NCI-H460 (cell line): ENCODE data around the gene MUC5AC. TPM values are rescaled to one million over a fixed set of nuclear protein-coding genes. Genes with fewer than 3 reads are reported as not detected.

Experiments used
- DNase-seq: peaks from one replicate; pipeline ENCODE4 v3.0.0-alpha.2; 2016; ENCODE audit warnings: low read depth; ENCODE audit errors: extremely low read depth
- total RNA-seq: library from RNA; depleted of rRNA; stranded (reverse); fragments of >200 nt; shearing (Covaris generic); gene quantifications from 2 replicates; pipeline ENCODE4 v1.2.3, GENCODE V29; 2014

The MUC5AC gene
- total RNA-seq, 1 experiment from 2014 or later: not detected

DNA sequence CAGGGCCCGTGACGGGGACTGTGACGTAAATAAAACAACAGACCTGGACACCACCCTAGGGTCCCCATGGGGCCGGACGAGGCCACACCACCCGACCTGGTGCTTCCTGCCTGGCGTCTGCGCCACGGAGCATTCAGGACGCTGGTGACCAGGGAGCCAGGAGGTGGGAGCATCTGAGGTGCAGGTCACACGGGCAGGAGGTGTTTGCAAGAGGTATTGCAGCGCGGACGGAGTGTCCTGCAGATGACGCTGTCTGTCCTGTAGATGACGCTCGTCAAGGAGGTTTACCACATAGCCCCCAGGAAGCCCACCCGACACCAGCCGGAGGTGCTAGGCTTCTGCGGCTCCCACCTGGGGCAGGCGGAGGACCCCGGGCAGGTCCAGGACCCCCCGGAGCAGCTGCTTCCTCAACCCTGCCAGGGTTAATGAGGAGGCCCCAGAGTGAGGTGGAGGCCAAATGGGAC is 64.1 kb downstream of the MUC5AC start:
- DNase-seq: no peak

DNA sequence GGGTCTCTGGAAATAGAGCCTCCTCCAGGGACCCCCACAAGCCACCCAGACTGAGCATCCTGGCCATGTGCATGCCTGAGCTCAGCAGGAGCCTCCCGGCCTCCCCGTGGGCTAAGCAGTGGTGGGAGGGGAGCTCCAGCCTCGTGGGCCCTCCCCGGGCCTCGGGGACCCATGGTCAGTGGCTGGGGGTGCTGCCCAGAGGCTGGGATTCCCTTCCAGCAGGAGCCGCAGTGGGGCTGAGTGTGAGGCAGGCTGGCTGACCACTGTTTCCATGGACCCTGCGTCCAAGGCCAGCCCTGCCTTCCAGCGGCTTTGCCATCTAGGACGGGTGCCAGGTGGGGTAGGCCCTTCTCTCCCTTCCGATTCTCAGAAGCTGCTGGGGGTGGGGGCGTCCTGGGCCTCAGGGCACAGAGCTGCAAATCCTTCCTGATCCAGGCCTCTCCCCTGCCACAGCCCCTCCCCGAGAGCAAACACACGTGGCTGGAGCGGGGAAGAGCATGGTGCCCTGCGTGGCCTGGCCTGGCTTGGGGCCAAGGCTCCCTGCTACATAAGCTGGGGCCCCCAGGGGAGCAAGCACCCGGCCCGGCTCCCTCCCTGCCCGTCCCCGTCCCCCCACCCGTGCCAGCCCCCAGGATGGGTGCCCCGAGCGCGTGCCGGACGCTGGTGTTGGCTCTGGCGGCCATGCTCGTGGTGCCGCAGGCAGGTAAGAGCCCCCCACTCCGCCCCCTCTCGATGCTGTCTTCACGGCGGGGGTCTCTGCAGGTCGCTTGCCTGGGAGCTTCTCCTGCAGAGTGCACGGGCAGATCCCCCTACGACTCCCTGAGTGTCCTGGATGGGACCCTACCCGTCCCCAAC is 65.0 kb downstream of the MUC5AC start, which contains the start of gene MUC5B:
Gene MUC5B, plus strand, starts transcription at position 576 of the 855 bp plus-strand sequence. Its CDS starts 58 bp downstream, at position 634.
- DNase-seq: no peak

GRCh38 chr11:1223346-1224110 is 65.8 kb downstream of the MUC5AC start:
- DNase-seq: no peak

- no peak for DNase-seq
Measured at GRCh38 chr11:1224111-1224490, 66.3 kb downstream of the MUC5AC start.

DNA sequence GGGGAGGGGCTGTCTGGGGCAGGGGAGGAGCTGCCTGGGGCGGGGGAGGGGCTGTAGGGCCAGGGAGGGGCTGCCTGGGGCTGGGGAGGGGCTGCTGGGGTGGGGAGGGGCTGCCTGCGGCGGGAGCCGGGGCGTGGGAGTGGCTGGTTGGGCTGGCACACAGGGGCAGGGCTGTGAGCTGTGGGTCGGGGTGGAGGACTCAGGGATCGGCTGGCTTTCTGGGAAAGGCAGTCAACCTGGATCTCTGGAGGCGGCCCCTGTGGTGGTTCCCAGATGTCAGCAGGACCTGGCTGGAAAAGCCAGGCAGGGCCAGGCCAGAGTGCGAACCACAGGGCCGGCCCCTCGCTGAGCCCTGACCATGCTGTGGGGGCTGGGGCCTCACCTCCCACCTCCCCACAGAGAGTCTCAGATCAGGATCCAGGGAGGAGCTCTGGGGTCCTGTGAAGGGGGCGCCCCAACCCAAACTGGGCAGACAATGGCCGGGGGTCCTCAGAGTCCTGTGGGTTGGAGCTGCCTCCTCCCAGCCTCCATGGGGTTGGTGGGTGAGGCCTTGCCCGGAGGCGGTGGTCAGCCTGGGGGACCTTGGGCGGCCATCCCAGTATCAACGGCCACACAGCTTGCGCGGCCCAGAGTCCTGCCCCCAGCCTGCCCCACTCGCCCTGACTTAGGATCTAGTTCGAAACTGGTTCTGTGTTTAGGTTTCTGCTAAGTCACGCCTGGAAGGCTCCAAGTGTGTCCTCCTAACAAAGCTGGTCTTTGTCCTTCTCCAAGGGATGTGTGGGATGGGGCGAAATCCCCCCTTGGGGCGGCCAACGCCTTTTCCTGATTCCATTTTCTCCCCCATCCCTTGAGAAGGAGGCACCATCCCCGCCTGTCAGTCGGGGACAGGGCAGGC is 67.0 kb downstream of the MUC5AC start:
- no peak for DNase-seq

DNA sequence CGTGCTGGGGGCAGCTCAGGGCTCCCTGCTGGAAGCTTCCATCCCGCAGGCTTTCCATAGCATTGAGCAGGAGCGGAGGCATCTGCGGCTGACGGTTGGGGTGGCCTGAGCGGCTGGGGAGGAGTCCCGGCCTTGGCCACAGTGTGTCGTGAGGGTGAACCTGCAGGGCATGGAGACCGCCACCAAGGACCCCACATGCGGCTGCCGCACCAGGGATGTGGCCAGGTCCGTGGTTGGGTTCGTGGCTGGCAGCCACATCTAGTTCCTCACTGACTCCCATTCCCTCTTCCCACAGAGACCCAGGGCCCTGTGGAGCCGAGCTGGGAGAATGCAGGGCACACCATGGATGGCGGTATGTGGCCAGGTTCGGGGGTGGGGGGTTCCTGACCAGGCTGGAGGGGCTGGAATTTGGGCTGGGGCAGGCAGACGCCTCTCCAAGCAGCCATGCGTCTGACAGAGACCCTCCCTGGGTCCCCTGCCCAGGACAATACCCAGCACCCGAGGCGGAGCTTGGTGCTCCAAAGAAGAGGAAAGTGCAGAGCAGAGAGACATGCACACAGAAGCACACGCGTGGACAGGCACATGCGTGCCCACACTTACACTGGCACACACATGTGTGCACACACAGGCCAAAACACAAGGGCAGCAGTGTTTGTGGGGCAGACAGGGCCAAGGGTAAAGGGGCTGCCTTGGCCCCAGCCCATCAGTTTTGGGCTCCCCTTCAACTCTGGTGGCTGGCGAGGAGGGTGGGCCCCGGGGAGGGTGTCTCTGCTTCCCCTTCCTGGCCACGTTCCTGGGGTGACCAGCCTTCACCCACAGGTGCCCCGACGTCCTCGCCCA is 67.9 kb downstream of the MUC5AC start:
- DNase-seq: no peak

GRCh38 chr11:1226226-1226985 is 68.7 kb downstream of the MUC5AC start:
- DNase-seq: no peak

DNA sequence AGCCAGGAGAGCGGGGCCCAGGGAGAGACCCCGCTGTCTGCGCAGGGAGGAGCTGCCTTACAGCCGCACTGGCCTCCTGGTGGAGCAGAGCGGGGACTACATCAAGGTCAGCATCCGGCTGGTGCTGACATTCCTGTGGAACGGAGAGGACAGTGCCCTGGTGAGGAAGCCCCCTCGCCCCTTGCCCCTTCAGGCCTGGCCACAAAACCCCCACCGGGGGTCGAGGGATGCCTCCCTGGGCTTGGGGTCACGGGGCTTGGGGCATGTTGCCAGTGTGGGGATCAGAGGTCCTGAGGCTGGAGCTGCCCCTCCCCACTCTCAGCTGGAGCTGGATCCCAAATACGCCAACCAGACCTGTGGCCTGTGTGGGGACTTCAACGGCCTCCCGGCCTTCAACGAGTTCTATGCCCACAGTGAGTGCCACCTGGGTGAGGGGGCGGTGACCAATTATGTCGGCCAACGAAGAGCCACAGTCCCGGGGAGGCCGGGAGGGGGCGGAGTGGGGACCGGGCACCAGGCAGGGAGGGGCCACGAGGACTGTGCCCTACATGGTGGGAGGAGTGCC is 69.3 kb downstream of the MUC5AC start:
- no peak for DNase-seq

- no peak for DNase-seq
Measured at GRCh38 chr11:1227551-1228100, 69.9 kb downstream of the MUC5AC start.

DNA sequence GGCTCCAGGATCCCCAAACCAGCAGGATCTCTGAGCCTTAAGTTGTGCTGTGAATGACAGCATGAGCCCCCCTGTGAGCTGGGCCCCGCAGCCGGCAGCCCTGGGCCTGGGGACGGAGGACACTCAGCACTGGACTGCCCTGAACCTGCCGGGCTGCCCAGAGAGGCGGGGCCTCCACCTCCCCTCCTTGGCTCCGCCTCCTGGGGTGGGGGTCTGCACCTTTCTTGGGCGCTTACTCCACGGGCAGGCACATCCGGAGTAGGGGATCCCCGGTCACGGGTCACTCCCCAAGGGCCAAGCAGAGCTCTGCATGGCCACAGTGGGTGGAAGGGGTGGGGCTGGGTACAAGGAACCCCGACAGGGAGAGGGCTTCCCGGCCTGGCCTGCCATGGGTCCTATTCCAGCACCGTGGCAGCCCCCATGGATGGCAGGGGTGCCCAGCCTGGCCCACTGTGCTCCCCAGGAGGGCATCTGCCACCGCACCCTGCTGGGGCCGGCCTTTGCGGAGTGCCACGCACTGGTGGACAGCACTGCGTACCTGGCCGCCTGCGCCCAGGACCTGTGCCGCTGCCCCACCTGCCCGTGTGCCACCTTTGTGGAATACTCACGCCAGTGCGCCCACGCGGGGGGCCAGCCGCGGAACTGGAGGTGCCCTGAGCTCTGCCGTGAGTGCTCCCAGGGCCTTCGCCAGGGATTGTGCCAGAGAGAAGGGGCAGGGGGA is 70.5 kb downstream of the MUC5AC start:
- no peak for DNase-seq

GRCh38 chr11:1228921-1229451 is 71.2 kb downstream of the MUC5AC start:
- DNase-seq: no peak

DNA sequence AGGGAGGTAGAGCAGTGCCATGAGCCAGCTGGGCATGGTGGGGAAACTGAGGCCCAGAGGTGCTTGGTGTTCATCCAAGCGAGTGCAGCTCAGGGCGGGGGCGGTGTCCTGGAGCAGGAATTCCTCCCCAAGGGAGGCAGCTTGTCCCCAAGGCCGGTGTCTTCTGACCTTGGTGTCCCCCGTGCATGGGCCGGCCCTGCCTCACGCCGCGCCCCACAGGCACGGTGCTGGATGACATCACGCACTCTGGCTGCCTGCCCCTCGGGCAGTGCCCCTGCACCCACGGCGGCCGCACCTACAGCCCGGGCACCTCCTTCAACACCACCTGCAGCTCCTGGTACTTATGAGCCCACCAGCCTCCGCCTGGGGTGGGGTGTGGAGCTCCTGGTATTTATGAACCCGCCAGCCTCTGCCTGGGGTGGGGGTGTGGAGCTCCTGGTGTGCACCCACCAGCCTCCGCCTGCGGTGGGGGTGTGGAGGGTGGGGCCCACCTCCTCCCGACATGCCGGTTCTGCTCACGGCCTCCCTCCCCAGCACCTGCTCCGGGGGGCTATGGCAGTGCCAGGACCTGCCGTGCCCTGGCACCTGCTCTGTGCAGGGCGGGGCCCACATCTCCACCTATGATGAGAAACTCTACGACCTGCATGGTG is 71.8 kb downstream of the MUC5AC start:
- no peak for DNase-seq

GRCh38 chr11:1230121-1230455 is 72.3 kb downstream of the MUC5AC start:
- DNase-seq: no peak

DNA sequence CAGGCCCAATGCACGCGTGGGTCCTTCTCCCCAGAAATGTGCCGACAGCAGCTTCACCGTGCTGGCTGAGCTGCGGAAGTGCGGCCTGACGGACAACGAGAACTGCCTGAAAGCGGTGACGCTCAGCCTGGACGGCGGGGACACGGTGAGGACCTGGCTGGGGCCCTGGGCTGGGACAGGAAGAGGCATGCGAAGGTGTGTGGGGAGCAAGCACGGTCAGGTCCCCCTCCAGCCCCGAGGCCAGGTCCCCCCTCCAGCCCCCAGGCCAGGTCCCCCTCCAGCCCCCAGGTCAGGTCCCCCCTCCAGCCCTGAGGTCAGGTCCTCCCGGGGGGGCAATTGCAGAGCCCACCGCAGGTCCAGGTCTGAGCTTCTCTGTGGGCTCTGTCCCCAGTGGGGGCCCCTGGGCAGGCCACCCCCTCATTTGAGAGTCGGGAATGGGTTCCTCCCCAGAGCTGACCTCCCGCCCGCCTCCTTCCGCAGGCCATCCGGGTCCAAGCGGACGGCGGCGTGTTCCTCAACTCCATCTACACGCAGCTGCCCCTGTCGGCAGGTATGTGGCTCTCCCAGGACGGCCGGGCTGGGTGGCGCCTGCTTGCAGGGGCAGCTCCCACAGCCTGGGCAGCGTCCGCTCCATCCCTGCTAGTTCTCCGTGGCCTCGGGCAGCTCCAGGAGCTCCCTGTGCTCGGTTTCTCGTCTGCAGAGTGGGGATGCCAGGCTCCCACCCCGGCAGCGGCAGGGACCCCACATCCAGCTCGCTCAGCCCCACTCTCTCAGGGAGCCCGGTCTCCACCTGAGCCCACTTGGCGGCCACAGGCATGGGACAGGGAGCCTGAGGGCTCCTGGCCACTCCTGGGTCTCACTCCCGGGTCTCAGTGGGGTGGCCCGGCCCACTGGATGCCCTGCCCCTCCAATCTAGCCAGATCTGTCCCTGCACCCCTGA is 73.0 kb downstream of the MUC5AC start:
- DNase-seq: no peak

DNA sequence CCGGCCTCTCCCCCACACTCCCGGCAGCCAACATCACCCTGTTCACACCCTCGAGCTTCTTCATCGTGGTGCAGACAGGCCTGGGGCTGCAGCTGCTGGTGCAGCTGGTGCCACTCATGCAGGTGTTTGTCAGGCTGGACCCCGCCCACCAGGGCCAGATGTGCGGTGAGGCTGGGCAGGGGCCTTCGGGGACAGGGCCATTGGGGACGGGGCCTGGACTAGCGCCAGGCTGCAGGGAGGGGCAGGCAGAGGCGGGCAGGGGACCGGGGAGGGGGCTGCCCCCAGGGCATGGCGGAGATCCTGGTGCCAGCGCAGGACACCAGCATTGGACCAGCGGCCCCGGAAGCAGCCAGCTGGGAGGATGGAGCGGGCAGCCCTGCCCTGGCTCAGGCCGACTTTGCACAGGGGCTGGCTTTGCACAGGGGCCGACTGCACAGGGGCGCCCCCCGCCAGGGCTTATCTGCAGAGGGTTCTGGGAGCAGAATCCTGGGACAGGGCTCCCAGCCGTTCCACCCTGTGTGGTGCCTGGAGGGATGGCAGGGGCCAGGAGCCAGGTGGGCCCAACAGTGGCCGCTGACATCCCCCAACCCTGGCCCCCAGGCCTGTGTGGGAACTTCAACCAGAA is 73.8 kb downstream of the MUC5AC start:
- DNase-seq: no peak
